NCI-H226 (cell line): ENCODE measurements around the gene ZFHX3.

Experiments used
- DNase-seq: peaks from one replicate; pipeline ENCODE4 v3.0.0-alpha.2; 2015

ZFHX3 gene

GRCh38 chr16:72814226-72814625 lies 233.7 kb downstream of the ZFHX3 start:
- no peak for DNase-seq

GRCh38 chr16:72812672-72813071 lies 235.3 kb downstream of the ZFHX3 start:
- DNase-seq, result no peak

- DNase-seq, result no peak
Observed at GRCh38 chr16:72811876-72812275, 236.1 kb downstream of the ZFHX3 start.

- DNase-seq, result no peak
Observed at GRCh38 chr16:72811188-72811720, 236.7 kb downstream of the ZFHX3 start.

GRCh38 chr16:72810480-72810879 lies 237.4 kb downstream of the ZFHX3 start:
- DNase-seq, result no peak

GRCh38 chr16:72809446-72809845 lies 238.5 kb downstream of the ZFHX3 start:
- DNase-seq, result no peak

- DNase-seq, result no peak
Observed at GRCh38 chr16:72808754-72809153, 239.2 kb downstream of the ZFHX3 start.

GRCh38 chr16:72807245-72807644 lies 240.7 kb downstream of the ZFHX3 start:
- no peak for DNase-seq

- DNase-seq, result no peak
Observed at GRCh38 chr16:72805486-72805885, 242.4 kb downstream of the ZFHX3 start.

- DNase-seq, result no peak
Observed at GRCh38 chr16:72800524-72801161, 247.3 kb downstream of the ZFHX3 start.

- DNase-seq, result no peak
Observed at GRCh38 chr16:72798264-72798663, 249.7 kb downstream of the ZFHX3 start.

GRCh38 chr16:72797621-72798020 lies 250.3 kb downstream of the ZFHX3 start:
- no peak for DNase-seq

- no peak for DNase-seq
Observed at GRCh38 chr16:72796222-72796621, 251.7 kb downstream of the ZFHX3 start.

- DNase-seq, result no peak
Observed at GRCh38 chr16:72794986-72795385, 252.9 kb downstream of the ZFHX3 start.

GRCh38 chr16:72794319-72794718 lies 253.6 kb downstream of the ZFHX3 start:
- DNase-seq, result no peak

GRCh38 chr16:72793716-72794115 lies 254.2 kb downstream of the ZFHX3 start:
- no peak for DNase-seq

- no peak for DNase-seq
Observed at GRCh38 chr16:72793017-72793416, 254.9 kb downstream of the ZFHX3 start.

GRCh38 chr16:72791786-72792185 lies 256.1 kb downstream of the ZFHX3 start:
- no peak for DNase-seq

- DNase-seq, result no peak
Observed at GRCh38 chr16:72789921-72790320, 258.0 kb downstream of the ZFHX3 start.

- no peak for DNase-seq
Observed at GRCh38 chr16:72789465-72789864, 258.5 kb downstream of the ZFHX3 start.

- DNase-seq, result no peak
Observed at GRCh38 chr16:72788269-72788809, 259.6 kb downstream of the ZFHX3 start.

- peak; percentile 24 for DNase-seq
Observed at GRCh38 chr16:72787514-72788268, 260.2 kb downstream of the ZFHX3 start.

- no peak for DNase-seq
Observed at GRCh38 chr16:72787130-72787513, 260.8 kb downstream of the ZFHX3 start.

GRCh38 chr16:72786606-72787005 lies 261.3 kb downstream of the ZFHX3 start:
- no peak for DNase-seq
